ENCODE data around the gene LAMC1.

- TF ChIP-seq, protein P1, sequence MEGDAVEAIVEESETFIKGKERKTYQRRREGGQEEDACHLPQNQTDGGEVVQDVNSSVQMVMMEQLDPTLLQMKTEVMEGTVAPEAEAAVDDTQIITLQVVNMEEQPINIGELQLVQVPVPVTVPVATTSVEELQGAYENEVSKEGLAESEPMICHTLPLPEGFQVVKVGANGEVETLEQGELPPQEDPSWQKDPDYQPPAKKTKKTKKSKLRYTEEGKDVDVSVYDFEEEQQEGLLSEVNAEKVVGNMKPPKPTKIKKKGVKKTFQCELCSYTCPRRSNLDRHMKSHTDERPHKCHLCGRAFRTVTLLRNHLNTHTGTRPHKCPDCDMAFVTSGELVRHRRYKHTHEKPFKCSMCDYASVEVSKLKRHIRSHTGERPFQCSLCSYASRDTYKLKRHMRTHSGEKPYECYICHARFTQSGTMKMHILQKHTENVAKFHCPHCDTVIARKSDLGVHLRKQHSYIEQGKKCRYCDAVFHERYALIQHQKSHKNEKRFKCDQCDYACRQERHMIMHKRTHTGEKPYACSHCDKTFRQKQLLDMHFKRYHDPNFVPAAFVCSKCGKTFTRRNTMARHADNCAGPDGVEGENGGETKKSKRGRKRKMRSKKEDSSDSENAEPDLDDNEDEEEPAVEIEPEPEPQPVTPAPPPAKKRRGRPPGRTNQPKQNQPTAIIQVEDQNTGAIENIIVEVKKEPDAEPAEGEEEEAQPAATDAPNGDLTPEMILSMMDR (IDR thresholded peaks at IDR 0.05): no peak
- no peak for TF ChIP-seq SIN3A (IDR thresholded peaks at IDR 0.05; ENCODE audit: borderline replicate concordance, insufficient read depth, low read depth, low read length)
These were observed 73.7 kb downstream of the LAMC1 start for GRCh38 chr1:183096894-183097293.

Data from Panc1 (cell line).